Activated CD4-positive, alpha-beta memory T cell treated with anti-CD3 and anti-CD28 coated beads, Interleukin-2, amount 10 ng/mL, durations not matched to agents 7 days and 5 days (primary cell): Measurements from ENCODE around the gene BRF1. TPM values are rescaled to one million over a fixed set of nuclear protein-coding genes. Genes with fewer than 3 reads are reported as not detected.
"Not testable (repeated sequence)": the region's sequence is repeated elsewhere in the genome, so short reads cannot be mapped to it uniquely, and the experiment has no call there.

ENCODE experiments used
- CTCF ChIA-PET: fragments of 350-600 bp; sonication (Branson Sonifier 250); formaldehyde crosslinking; loops from one replicate; lab custom pipeline; 2021; ENCODE audit warnings: antibody characterized with exemption, inconsistent platforms; lab: Charles Lee
- POLR2A ChIA-PET: fragments of 350-600 bp; sonication (Branson Sonifier 250); formaldehyde crosslinking; loops from one replicate; lab custom pipeline; 2021; ENCODE audit warnings: antibody characterized with exemption; lab: Charles Lee
- DNase-seq: peaks from one replicate; pipeline ENCODE4 v3.0.0-alpha.2; 2020
- H3K27ac Mint-ChIP-seq: one replicate; pipeline ENCODE4 v1.8.0; 2021; ENCODE audit warnings: mild to moderate bottlenecking, mixed read lengths
- H3K27me3 Mint-ChIP-seq: one replicate; pipeline ENCODE4 v1.8.0; 2021; ENCODE audit warnings: mixed read lengths
- H3K36me3 Mint-ChIP-seq: one replicate; pipeline ENCODE4 v1.8.0; 2021; ENCODE audit warnings: low read depth, mixed read lengths
- H3K4me1 Mint-ChIP-seq: one replicate; pipeline ENCODE4 v1.8.0; 2021; ENCODE audit warnings: mixed read lengths
- H3K4me3 Mint-ChIP-seq: one replicate; pipeline ENCODE4 v1.8.0; 2021; ENCODE audit warnings: mild to moderate bottlenecking, mixed read lengths
- H3K9me3 Mint-ChIP-seq: one replicate; pipeline ENCODE4 v1.8.0; 2021; ENCODE audit warnings: mixed read lengths
- total RNA-seq, 2 experiments: library from RNA; stranded (reverse); gene quantifications; one replicate each; pipeline ENCODE4 v1.2.3, GENCODE V29; 2021

Gene BRF1
- total RNA-seq, 2 experiments from 2014 or later, result 37.4 to 40.7 TPM

DNA sequence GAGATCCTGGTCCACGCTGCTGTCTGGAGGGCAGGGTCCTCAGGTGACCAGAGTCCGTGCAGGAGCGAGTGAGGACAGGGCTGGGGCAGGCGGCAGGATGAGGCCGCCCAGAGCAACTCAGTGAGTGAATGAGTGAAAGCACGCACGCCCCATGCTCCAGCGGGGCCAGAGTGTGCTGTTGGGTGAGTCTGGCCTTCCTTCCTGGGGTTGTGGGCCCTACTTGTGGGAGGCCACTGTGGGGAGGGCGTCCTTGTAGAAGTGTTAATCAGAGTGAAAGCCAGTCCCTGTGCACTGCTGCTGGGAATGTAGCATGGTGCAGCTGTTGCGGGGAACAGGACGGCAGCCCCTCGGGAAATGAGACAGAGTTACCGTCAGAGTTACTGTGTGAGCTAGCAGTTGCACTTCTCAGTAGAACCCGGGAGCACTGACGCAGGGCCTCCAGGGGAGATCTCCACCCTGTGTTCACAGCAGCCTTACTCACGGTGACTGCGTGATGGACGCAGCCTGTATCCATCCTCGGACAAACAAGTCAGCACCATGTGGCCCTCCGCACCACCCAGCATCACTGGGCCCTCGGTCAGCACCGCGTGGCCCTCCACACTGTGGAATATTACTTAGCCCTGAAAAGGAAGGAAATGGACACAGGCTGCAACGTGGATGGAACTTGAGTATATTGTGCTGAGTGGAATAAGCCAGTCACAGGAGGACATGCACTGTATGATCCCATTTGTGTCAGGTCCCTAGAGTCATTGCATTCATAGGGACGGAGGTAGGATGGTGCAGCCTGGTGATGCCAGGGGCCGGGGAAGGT lies 35.9 kb upstream of the BRF1 start:
- POLR2A ChIA-PET, result no interaction called here
- no peak overlapping the region for H3K4me3 Mint-ChIP-seq
- no peak overlapping the region for H3K27ac Mint-ChIP-seq
- CTCF ChIA-PET, result no interaction called here
- H3K4me1 Mint-ChIP-seq, result peaks cover 3% of the 10 kb centered on the region
- no peaks in the 10 kb centered on the region for H3K36me3 Mint-ChIP-seq
- H3K27me3 Mint-ChIP-seq, result no peaks in the 10 kb centered on the region
- DNase-seq, result no peak
- H3K9me3 Mint-ChIP-seq, result no peaks in the 10 kb centered on the region

DNA sequence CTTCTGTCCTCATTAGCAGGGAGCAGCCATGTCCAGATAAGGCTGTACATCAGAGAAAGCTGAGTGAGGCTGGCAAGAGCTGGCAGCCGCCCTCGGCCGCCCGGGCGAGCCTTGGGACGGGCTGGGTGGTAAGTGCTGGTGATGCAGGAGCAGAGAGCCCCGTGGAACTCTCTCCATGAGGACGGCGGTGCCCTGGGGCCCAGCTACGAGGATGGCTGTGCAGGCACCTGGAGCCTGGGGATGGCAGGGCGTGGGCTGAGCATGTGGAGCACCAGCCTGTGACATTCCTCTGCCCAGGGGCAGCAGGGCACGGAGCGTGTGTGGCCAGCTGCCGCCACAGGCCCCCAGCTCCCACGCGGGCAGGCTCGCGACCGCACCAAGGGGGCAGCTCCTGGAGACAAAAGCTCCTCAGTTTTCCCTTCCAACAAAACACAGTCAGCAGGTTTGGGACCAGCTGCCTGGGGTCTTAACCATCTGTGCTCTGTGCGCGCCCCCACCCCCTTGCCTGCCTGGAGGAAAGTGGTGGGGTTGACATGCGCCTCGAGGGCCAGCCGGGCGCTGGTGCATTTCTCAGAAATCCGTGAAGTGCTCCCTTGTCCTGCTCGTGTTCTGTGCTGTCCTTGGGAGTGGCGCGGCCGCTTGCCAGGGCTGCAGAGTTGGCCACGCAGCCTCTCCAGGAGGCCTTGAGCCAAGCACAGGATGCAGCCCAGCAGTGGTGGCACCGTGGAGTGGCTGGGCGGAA lies 35.1 kb upstream of the BRF1 start:
- CTCF ChIA-PET, result interaction anchor here (1.6 kb wide), 1 partner anchor 35 kb away, joined by 4 read pairs; no protein-coding TSS in a partner anchor
- Mint-ChIP-seq H3K36me3 (no peaks in the 10 kb centered on the region), H3K4me3 (no peak overlapping the region), H3K4me1 (peaks cover 9% of the 10 kb centered on the region), H3K27ac (no peak overlapping the region), H3K27me3 (no peaks in the 10 kb centered on the region), H3K9me3 (no peaks in the 10 kb centered on the region)
- no peak for DNase-seq
- POLR2A ChIA-PET, result no interaction called here

DNA sequence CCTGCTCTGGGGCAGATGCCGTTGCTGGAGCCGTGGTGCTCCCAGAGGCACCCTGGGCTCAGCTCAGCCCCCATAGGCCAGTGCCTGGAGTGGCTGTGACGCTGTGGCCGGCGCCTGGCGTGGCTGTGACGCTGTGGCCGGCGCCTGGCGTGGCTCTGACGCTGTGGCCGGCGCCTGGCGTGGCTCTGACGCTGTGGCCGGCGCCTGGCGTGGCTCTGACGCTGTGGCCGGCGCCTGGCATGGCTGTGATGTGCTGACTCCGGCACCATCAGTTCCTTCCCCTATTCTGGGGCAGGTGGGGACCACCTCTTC lies 34.4 kb upstream of the BRF1 start:
- peaks cover 16% of the 10 kb centered on the region for H3K4me1 Mint-ChIP-seq
- H3K4me3 Mint-ChIP-seq, result not testable (repeated sequence)

DNA sequence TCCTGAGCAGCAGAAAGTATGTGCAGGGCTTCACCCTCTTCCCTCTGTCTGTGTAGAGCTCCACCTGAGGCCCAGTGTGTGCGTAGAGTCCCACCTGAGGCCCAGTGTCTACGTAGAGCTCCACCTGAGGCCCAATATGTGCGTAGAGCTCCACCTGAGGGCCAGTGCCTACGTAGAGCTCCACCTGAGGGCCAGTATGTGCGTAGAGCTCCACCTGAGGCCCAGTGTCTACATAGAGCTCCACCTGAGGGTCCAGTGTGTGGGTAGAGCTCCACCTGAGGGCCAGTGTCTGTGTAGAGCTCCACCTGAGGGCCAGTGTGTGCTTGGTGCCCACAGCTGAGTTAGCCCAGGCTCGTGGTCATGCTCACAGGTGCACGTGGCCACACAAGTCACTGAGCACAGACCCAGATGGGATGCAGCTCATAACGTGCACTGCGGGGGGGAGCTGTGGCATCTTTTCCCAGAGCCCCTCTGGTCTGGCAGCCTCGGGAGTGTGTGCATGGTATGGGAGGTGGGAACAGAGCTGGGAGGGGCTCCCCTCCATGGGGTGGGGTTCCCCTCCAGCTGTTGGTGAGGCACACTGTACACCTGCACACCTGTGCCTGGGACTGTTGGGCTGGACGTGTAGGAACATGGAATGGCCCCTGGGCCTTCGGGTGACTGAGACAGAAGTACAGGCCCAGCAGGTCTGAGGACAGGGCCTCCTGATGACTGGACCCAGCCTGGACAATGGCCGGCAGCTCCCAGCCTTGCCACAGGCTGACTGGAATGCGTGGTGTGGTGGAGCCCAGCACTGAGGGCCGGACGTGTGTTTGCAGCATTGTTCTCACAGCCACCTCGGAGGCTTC lies 33.8 kb upstream of the BRF1 start:
- no peak for DNase-seq
- Mint-ChIP-seq H3K27ac (no peak overlapping the region), H3K4me1 (peaks cover 19% of the 10 kb centered on the region), H3K36me3 (no peaks in the 10 kb centered on the region), H3K27me3 (no peaks in the 10 kb centered on the region), H3K9me3 (no peaks in the 10 kb centered on the region), H3K4me3 (no peak overlapping the region)
- ChIA-PET CTCF (interaction anchor here (1.6 kb wide), 1 partner anchor 37 kb away, joined by 4 read pairs; no protein-coding TSS in a partner anchor), POLR2A (interaction anchor here (0.7 kb wide), 1 partner anchor 455 kb away, joined by 3 read pairs; no protein-coding TSS in a partner anchor)

More for the DNA sequence above, 34.4 kb upstream of the BRF1 start:
- H3K9me3 Mint-ChIP-seq, DNase-seq, POLR2A ChIA-PET, H3K36me3 Mint-ChIP-seq, H3K27ac Mint-ChIP-seq, H3K27me3 Mint-ChIP-seq: not testable (repeated sequence)
- CTCF ChIA-PET, result interaction anchor here (1.6 kb wide), 1 partner anchor 36 kb away, joined by 4 read pairs; no protein-coding TSS in a partner anchor

DNA sequence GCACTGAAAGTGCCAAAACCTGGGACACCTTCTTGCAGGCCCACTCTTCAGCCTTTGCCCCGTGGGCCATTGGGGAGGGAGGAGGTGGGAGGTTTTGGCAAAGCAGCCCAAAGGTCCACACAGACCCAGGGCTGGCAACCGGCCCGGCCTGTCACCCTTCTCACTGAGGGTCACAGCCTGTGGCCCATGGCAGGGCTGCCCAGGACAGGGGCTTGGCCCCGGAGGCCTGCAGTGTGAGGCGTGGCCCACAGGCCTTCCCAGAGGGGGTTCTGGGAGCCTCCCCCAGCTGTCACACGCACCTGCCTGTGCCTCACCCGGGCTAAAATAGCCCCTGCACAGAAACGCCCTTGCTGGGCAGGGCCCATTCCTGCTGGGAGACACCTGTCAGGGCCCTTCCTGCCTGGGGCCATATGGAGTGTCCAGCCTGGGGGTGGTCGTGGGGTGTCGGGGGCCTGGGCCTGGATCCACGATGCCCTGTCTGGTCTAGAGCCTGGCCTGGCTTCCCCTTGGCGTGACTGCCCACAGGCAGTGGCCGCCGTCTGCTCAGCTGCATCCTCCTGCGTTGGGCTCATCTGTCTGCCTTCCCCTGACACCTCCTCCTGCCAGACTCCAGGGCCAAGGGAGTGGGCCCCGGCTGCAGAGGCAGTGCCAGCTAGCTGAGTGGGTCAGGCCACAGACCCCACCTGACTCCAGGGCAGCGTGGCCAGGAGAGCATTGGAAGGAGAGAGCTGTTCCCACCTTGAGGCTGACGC lies 33.0 kb upstream of the BRF1 start:
- no peaks in the 10 kb centered on the region for H3K9me3 Mint-ChIP-seq
- ChIA-PET POLR2A (interaction anchor here (0.7 kb wide), 1 partner anchor 454 kb away, joined by 3 read pairs; no protein-coding TSS in a partner anchor), CTCF (interaction anchor here (1.6 kb wide), 1 partner anchor 37 kb away, joined by 4 read pairs; no protein-coding TSS in a partner anchor)
- no peaks in the 10 kb centered on the region for H3K27me3 Mint-ChIP-seq
- peaks cover 22% of the 10 kb centered on the region for H3K4me1 Mint-ChIP-seq
- no peak overlapping the region for H3K4me3 Mint-ChIP-seq
- H3K27ac Mint-ChIP-seq, result no peak overlapping the region
- H3K36me3 Mint-ChIP-seq, result no peaks in the 10 kb centered on the region
- no peak for DNase-seq

DNA sequence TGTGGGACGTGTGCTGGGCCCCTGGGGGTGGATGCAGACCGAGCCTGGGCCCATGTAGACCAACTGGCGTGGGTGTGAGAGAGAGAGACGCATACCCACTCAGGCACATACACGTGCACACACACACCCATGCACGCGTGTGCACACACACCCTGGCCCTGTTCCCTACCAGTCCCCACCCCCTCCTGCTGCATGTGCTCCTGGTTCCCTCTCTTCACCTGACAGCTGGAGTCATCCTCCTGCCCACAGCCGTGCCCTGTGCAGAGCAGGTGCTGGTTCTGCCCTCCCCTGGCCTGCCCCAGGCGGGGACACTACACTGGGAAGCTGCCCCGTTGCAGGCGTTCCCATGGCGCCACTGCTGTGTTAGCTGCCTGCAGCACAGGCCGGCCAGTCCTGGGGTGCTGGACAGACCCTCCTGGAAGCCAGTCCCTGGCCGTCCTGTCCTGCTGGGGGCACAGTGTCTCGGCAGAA lies 32.3 kb upstream of the BRF1 start:
- H3K4me1 Mint-ChIP-seq, result peaks cover 24% of the 10 kb centered on the region
- no peak overlapping the region for H3K4me3 Mint-ChIP-seq
- DNase-seq, result no peak
- POLR2A ChIA-PET, result no interaction called here
- H3K27ac Mint-ChIP-seq, result no peak overlapping the region
- CTCF ChIA-PET, result no interaction called here
- no peaks in the 10 kb centered on the region for H3K9me3 Mint-ChIP-seq
- H3K27me3 Mint-ChIP-seq, result no peaks in the 10 kb centered on the region
- H3K36me3 Mint-ChIP-seq, result no peaks in the 10 kb centered on the region

DNA sequence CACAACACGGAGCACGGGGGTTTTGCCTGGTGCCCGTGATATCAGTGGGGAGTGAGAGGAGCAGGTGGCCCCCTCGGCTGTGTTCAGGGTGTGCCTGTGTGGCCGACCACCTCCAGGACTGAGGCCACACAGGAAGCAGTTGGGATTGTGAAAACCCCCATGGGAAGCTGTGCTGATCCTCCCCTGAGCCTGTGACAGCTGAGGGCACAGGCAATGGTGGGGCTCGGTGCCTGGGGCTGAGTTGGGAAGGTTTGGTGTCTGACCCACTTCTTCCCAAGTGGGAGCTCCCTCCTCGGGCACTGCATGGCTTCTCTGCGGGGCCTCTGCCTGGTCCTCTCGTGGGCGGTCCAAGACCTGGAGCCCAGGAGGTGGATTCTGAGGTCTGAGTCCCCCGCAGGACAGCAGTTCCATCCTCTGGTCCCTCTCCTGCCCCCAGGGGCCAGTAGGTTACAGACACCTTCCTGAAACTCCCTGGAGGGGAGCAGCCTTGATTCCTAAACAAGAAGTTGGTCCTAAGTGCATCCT lies 31.6 kb upstream of the BRF1 start:
- H3K27me3 Mint-ChIP-seq, result no peaks in the 10 kb centered on the region
- POLR2A ChIA-PET, result no interaction called here

DNA sequence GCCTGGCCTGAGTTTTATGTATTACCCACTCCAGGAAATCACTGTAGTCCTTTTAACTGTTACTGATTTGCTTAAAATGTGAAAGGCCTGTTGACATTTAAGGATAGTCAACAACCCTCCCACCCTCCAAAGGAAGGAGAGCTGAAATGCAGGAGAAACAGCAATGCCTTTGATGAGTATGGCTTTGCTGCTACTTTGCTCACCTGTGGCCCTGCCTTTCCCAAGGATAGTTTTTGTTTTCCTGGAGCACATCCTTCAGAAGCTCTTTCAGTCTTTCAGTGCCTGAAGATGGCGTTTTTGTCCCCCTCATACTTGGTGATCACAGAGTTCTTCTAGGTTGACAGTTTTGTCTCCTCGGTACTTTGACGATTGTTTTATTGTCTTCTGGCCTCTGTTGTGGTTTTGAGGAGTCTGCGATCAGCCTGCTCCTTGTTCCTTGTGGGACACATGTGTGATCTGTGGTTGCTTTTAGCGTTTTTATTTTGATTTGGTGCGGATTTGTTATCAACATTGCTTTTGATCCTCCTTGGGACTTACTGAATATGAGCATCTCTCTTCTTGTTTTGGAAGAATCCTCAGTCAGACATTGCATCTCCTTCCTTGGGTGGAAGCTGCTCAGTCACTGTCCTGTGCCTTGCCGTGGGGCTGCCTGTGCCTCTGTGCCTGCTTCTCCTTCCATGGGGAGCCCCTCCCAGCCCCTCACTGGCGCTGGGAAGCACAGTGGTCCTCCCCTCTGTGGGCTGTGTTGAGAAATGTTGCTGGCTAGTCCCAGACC lies 31.0 kb upstream of the BRF1 start:
- no peak for DNase-seq
- H3K27me3 Mint-ChIP-seq, result no peaks in the 10 kb centered on the region
- H3K9me3 Mint-ChIP-seq, result no peaks in the 10 kb centered on the region
- ChIA-PET CTCF (interaction anchor here (2.6 kb wide), 1 partner anchor 20 kb away, joined by 6 read pairs; no protein-coding TSS in a partner anchor), POLR2A (no interaction called here)
- H3K27ac Mint-ChIP-seq, result no peak overlapping the region
- H3K4me1 Mint-ChIP-seq, result peaks cover 24% of the 10 kb centered on the region
- H3K4me3 Mint-ChIP-seq, result no peak overlapping the region
- no peaks in the 10 kb centered on the region for H3K36me3 Mint-ChIP-seq

More for the DNA sequence above, 31.6 kb upstream of the BRF1 start:
- no peak overlapping the region for H3K4me3 Mint-ChIP-seq
- no peak overlapping the region for H3K27ac Mint-ChIP-seq
- no peak for DNase-seq
- H3K36me3 Mint-ChIP-seq, result no peaks in the 10 kb centered on the region
- H3K4me1 Mint-ChIP-seq, result peaks cover 24% of the 10 kb centered on the region
- CTCF ChIA-PET, result no interaction called here
- H3K9me3 Mint-ChIP-seq, result no peaks in the 10 kb centered on the region

DNA sequence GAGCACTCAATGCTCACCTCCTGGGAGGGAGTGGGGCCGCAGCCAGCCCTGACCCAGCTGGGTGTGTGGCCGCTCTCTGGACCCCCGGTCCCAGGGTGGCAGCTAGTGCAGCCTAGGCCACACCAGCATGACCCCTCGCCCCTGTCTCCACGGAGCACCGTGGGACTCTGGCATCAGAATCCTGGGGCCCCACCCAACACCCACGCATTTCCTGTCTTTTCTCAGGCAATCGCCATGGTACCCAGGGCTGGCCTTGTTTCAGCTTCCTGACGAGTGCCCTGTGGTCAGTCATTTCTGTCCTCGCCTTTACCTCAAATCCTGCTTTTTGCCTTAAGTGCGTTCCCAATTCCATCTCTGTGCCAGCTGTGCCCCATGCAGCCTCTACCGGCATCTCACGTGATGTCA lies 29.7 kb upstream of the BRF1 start:
- Mint-ChIP-seq H3K4me3 (no peak overlapping the region), H3K27me3 (no peaks in the 10 kb centered on the region), H3K36me3 (no peaks in the 10 kb centered on the region), H3K27ac (no peak overlapping the region), H3K9me3 (no peaks in the 10 kb centered on the region), H3K4me1 (peaks cover 24% of the 10 kb centered on the region)
- CTCF ChIA-PET, result interaction anchor here (2.6 kb wide), 1 partner anchor 22 kb away, joined by 6 read pairs; no protein-coding TSS in a partner anchor
- DNase-seq, result no peak
- POLR2A ChIA-PET, result no interaction called here

DNA sequence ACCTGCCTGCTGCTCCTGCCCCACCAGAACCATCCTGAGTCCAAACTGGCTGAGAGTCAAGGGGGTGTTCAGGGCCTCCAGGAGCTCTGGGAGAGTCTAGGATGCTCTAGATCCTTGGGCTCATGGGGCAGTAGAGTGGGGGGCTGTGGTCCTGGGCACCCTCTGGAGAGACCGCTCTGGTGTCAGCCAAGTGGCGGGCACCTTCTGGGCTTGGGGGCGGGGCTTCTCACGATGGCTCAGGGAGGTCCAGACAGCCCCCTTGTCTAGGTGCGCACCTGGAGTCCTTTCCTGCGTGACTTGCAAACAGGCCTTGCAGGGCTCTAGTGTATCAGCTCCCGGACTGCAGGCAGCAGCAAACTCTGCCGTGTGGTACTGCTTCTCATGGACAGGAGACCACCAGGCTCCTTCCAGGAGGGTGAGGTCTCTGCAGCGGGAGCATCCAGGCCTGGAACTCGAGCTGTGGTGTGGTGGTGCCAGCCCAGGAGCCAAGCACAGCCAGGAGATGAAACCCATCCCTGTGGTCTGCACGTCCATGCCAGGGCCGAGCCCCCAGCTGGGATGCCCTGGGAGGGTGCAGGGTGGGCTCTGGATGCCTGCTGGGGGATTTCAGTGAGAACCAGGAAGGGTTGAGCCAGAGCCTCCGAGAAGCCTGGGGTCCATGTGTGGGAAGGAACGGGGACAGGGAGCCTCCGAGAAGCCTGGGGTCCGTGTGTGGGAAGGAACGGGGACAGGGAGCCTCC lies 28.8 kb upstream of the BRF1 start:
- Mint-ChIP-seq H3K36me3 (no peaks in the 10 kb centered on the region), H3K27me3 (no peaks in the 10 kb centered on the region), H3K4me1 (peaks cover 24% of the 10 kb centered on the region), H3K27ac (no peak overlapping the region), H3K4me3 (no peak overlapping the region), H3K9me3 (no peaks in the 10 kb centered on the region)
- POLR2A ChIA-PET, result no interaction called here
- CTCF ChIA-PET, result interaction anchor here (2.6 kb wide), 1 partner anchor 23 kb away, joined by 6 read pairs; no protein-coding TSS in a partner anchor
- DNase-seq, result no peak
